KMS-11 (cell line): ENCODE data around the gene ZBTB32.
A peak's percentile ranks its signal among the peaks of the same experiment; 100 is the strongest.

Source experiments
- H2AFZ ChIP-seq: fragments of 200-600 bp; sonication (generic); 2 replicates; pipeline ENCODE4 v1.6.1; 2016; ENCODE audit warnings: antibody characterized with exemption, mixed run types, low read depth
- H3K27ac ChIP-seq: fragments of 200-600 bp; sonication (generic); 2 replicates; pipeline ENCODE4 v1.6.1; 2016; ENCODE audit warnings: mild to moderate bottlenecking, mixed run types
- H3K27me3 ChIP-seq: fragments of 200-600 bp; sonication (generic); 2 replicates; pipeline ENCODE4 v1.6.1; 2017; ENCODE audit warnings: mild to moderate bottlenecking, low read depth, mixed run types, moderate library complexity; ENCODE audit not compliant: insufficient read depth
- H3K36me3 ChIP-seq: fragments of 200-600 bp; sonication (generic); 2 replicates; pipeline ENCODE4 v1.6.1; 2017; ENCODE audit warnings: mild to moderate bottlenecking, mixed run types; ENCODE audit not compliant: insufficient read depth
- H3K4me1 ChIP-seq: fragments of 200-600 bp; sonication (generic); 2 replicates; pipeline ENCODE4 v1.6.1; 2016; ENCODE audit warnings: mild to moderate bottlenecking, low read depth, mixed run types; ENCODE audit not compliant: poor library complexity, severe bottlenecking
- H3K4me2 ChIP-seq: fragments of 200-600 bp; sonication (generic); 2 replicates; pipeline ENCODE4 v1.7.0; 2016; ENCODE audit warnings: mild to moderate bottlenecking, mixed run types
- H3K4me3 ChIP-seq: fragments of 200-600 bp; sonication (generic); IDR thresholded peaks from 2 replicates; pipeline ENCODE4 v1.6.1; 2017; ENCODE audit warnings: low read depth, low read length, mixed read lengths; ENCODE audit not compliant: insufficient read depth
- H3K79me2 ChIP-seq: fragments of 200-600 bp; sonication (generic); 2 replicates; pipeline ENCODE4 v1.6.1; 2016; ENCODE audit warnings: low read depth, mixed run types; ENCODE audit not compliant: insufficient read depth
- H3K9ac ChIP-seq: fragments of 200-600 bp; sonication (generic); 2 replicates; pipeline ENCODE4 v1.6.1; 2016; ENCODE audit warnings: mild to moderate bottlenecking, mixed run types
- H4K20me1 ChIP-seq: fragments of 200-600 bp; sonication (generic); 2 replicates; pipeline ENCODE4 v1.6.1; 2016; ENCODE audit warnings: mild to moderate bottlenecking, mixed run types; ENCODE audit not compliant: insufficient read depth
- CTCF ChIP-seq: fragments of 200-600 bp; sonication (generic); conservative IDR thresholded peaks from 2 replicates; pipeline ENCODE4 v1.6.1; 2017; ENCODE audit warnings: low read depth, mild to moderate bottlenecking, antibody characterized with exemption, low read length, moderate library complexity, mixed read lengths

Gene ZBTB32

DNA sequence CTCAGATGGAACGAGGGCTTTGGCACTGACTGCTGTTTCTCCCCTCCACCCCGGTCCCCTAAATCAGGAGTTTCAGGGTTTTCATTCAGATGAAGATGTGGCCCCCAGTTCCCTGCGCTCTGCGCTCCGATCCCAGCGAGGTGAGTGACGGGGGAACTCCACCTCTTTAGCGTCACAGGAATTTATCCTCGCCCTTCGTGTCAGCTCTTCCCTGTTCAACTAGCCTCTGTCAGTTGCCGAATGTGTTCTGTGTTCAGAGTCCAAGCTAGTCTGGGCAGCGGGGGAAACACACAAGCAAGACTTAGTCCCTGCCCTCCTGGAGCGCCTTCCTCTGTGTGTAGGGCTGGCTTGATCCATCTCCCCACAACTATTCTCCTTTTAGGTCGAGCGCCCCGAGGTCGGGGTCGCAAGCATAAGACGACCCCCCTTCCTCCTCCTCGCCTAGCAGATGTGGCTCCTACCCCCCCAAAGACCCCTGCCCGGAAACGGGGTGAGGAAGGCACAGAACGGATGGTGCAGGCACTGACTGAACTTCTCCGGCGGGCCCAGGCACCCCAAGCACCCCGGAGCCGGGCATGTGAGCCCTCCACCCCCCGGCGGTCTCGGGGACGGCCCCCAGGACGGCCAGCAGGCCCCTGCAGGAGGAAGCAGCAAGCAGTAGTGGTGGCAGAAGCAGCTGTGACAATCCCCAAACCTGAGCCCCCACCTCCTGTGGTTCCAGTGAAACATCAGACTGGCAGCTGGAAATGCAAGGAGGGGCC lies 15.2 kb downstream of the ZBTB32 start:
- Histone ChIP-seq H3K27me3 (no peaks in the 10 kb centered on the region; the same call in 1 of the 2 replicates), H3K4me2 (peak overlapping the region; percentile 74), H3K27ac (no peak overlapping the region), H3K79me2 (peaks cover 21% of the 10 kb centered on the region), H3K4me1 (peaks cover 15% of the 10 kb centered on the region), H4K20me1 (no peaks in the 10 kb centered on the region), H3K9ac (peak overlapping the region; percentile 91; the same call in 1 of the 2 replicates), H3K4me3 (no peak overlapping the region), H3K36me3 (no peaks in the 10 kb centered on the region; the same call in 1 of the 2 replicates), H2AFZ (no peak overlapping the region)
- no peak for TF ChIP-seq CTCF

DNA sequence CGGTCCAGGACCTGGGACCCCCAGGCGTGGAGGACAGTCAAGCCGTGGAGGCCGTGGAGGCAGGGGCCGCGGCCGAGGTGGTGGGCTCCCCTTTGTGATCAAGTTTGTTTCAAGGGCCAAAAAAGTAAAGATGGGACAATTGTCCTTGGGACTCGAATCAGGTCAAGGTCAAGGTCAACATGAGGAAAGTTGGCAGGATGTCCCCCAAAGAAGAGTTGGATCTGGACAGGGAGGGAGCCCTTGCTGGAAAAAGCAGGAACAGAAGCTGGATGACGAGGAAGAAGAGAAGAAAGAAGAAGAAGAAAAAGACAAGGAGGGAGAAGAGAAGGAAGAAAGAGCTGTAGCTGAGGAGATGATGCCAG lies 15.8 kb downstream of the ZBTB32 start:
- H3K4me1 ChIP-seq = peaks cover 15% of the 10 kb centered on the region
- no peaks in the 10 kb centered on the region for H4K20me1 ChIP-seq
- H2AFZ ChIP-seq = no peak overlapping the region
- no peaks in the 10 kb centered on the region for H3K27me3 ChIP-seq
- peaks cover 21% of the 10 kb centered on the region for H3K79me2 ChIP-seq
- no peak overlapping the region for H3K4me2 ChIP-seq
- no peak overlapping the region for H3K4me3 ChIP-seq
- H3K36me3 ChIP-seq = no peaks in the 10 kb centered on the region; the same call in 1 of the 2 replicates
- TF ChIP-seq CTCF = no peak
- H3K27ac ChIP-seq = no peak overlapping the region
- H3K9ac ChIP-seq = no peak overlapping the region

GRCh38 chr19:35720648-35721047 lies 16.3 kb downstream of the ZBTB32 start:
- Histone ChIP-seq H3K4me2 (no peak overlapping the region), H4K20me1 (no peaks in the 10 kb centered on the region), H3K9ac (no peak overlapping the region), H3K79me2 (peaks cover 21% of the 10 kb centered on the region), H2AFZ (no peak overlapping the region), H3K27ac (no peak overlapping the region), H3K4me3 (no peak overlapping the region), H3K27me3 (no peaks in the 10 kb centered on the region), H3K4me1 (peaks cover 15% of the 10 kb centered on the region), H3K36me3 (no peaks in the 10 kb centered on the region; the same call in 1 of the 2 replicates)
- TF ChIP-seq CTCF = no peak

DNA sequence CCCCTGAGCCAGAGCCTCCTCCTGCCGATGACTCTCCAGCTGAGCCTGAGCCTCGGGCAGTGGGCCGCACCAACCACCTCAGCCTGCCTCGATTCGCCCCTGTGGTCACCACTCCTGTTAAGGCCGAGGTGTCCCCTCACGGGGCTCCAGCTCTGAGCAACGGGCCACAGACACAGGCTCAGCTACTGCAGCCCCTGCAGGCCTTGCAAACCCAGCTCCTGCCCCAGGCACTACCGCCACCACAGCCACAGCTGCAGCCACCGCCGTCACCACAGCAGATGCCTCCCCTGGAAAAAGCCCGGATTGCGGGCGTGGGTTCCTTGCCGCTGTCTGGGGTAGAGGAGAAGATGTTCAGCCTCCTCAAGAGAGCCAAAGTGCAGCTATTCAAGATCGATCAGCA lies 17.0 kb downstream of the ZBTB32 start:
- no peaks in the 10 kb centered on the region; the same call in 1 of the 2 replicates for H3K36me3 ChIP-seq
- no peak overlapping the region for H2AFZ ChIP-seq
- no peaks in the 10 kb centered on the region for H4K20me1 ChIP-seq
- no peaks in the 10 kb centered on the region for H3K27me3 ChIP-seq
- no peak for TF ChIP-seq CTCF
- no peak overlapping the region for H3K4me2 ChIP-seq
- H3K9ac ChIP-seq = no peak overlapping the region
- peaks cover 10% of the 10 kb centered on the region for H3K4me1 ChIP-seq
- H3K4me3 ChIP-seq = no peak overlapping the region
- no peak overlapping the region for H3K27ac ChIP-seq
- peaks cover 23% of the 10 kb centered on the region for H3K79me2 ChIP-seq
